HepG2 (cell line): ENCODE results near the gene FLOT2. TPM values are rescaled to one million over a fixed set of nuclear protein-coding genes. Genes with fewer than 3 reads are reported as not detected.
A peak's percentile ranks its signal among the peaks of the same experiment; 100 is the strongest.

ENCODE experiments used
- ATAC-seq: fragments of 200-7000 bp; cut with Tn5 transposase; 3 replicates; pipeline ENCODE4 v1.9.1; 2020; ENCODE audit warnings: mild to moderate bottlenecking, moderate library complexity
- BruUV-seq: library from RNA; stranded (reverse); fragments of 400-500 nt; replicated peaks from 2 replicates; lab custom pipeline; 2021; lab: Mats Ljungman, UMichigan
- CTCF ChIA-PET: fragments of 300-600 bp; formaldehyde crosslinking; extraction: SDS; loops from one replicate; lab custom pipeline; 2021; ENCODE audit warnings: low total read pairs, inconsistent platforms, low intra/inter-chr PET ratio; lab: Yijun Ruan, JAX
- POLR2A ChIA-PET: fragments of 350-600 bp; sonication (Branson Sonifier 250); formaldehyde crosslinking; loops from one replicate; lab custom pipeline; 2020; ENCODE audit warnings: antibody characterized with exemption, inconsistent platforms; lab: Yijun Ruan, JAX
- DNase-seq: peaks from one replicate; pipeline ENCODE4 v3.0.0-alpha.2; 2015; ENCODE audit warnings: low spot score
- FAIRE-seq: peaks from 3 replicates; lab custom pipeline; 2011; peaks lifted over from hg19 to GRCh38; lab: Jason Lieb, UNC
- H2AFZ ChIP-seq: one replicate; pipeline ENCODE4 v1.6.1; 2011; ENCODE audit warnings: low read length, inconsistent platforms
- H3K27ac ChIP-seq: fragments of 300-600 bp; 3 replicates; pipeline ENCODE4 v1.8.0; 2011; ENCODE audit warnings: mixed run types, mild to moderate bottlenecking, mixed read lengths, low read length, inconsistent platforms; ENCODE audit not compliant: insufficient read depth; ENCODE audit errors: extremely low read length
- H3K27me3 ChIP-seq, 2 experiments: fragments of 200-600 bp in 1 of 2; 2 replicates in 1 of 2; 3 replicates in 1 of 2; pipeline versions ENCODE4 v1.6.0 to v1.8.0; 2011; ENCODE audit warnings: low read length in 2 of 2, mild to moderate bottlenecking in 2 of 2, moderate library complexity in 2 of 2, inconsistent platforms in 1 of 2; ENCODE audit not compliant: insufficient read depth in 2 of 2, control insufficient read depth in 1 of 2
- H3K36me3 ChIP-seq, 2 experiments: fragments of 200-600 bp in 1 of 2; replicated peaks in 1 of 2; 2 replicates in 1 of 2; 3 replicates in 1 of 2; pipeline versions ENCODE4 v1.5.1 to v1.8.0; 2011; ENCODE audit warnings: low read length in 2 of 2, inconsistent platforms in 1 of 2; ENCODE audit not compliant: insufficient read depth in 2 of 2, control insufficient read depth in 1 of 2
- H3K4me1 ChIP-seq: 2 replicates; pipeline ENCODE4 v1.5.1; 2012; ENCODE audit warnings: low read length, inconsistent platforms; ENCODE audit not compliant: insufficient read depth
- H3K4me2 ChIP-seq: 2 replicates; pipeline ENCODE4 v1.6.0; 2011; ENCODE audit warnings: low read depth, low read length, inconsistent platforms
- H3K4me3 ChIP-seq, 3 experiments: fragments of 200-600 bp in 1 of 3; sonication (generic), shearing (Covaris generic) in 1 of 3; replicated peaks in 1 of 3; 2 replicates each; pipeline ENCODE4 v1.5.1; 2011 to 2016; ENCODE audit warnings: low read length in 3 of 3, inconsistent platforms in 2 of 3, low read depth in 2 of 3, mild to moderate bottlenecking in 2 of 3, control low read depth in 1 of 3, mixed read lengths in 1 of 3; ENCODE audit not compliant: insufficient read depth in 1 of 3
- H3K79me2 ChIP-seq: one replicate; pipeline ENCODE4 v1.6.1; 2011; ENCODE audit warnings: low read length, inconsistent platforms; ENCODE audit not compliant: insufficient read depth
- H3K9ac ChIP-seq: 2 replicates; pipeline ENCODE4 v1.6.0; 2011; ENCODE audit warnings: mild to moderate bottlenecking, low read depth, low read length, inconsistent platforms; ENCODE audit not compliant: insufficient read depth
- H3K9me3 ChIP-seq: 2 replicates; pipeline ENCODE4 v1.5.1; 2012; ENCODE audit warnings: mild to moderate bottlenecking, low read length
- H4K20me1 ChIP-seq: 2 replicates; pipeline ENCODE4 v1.6.0; 2011; ENCODE audit warnings: inconsistent platforms, mild to moderate bottlenecking, low read length, moderate library complexity; ENCODE audit not compliant: insufficient read depth
- ATF1 ChIP-seq: IDR thresholded peaks from 2 replicates; pipeline ENCODE4 v1.6.1; 2016; ENCODE audit warnings: mild to moderate bottlenecking, control low read depth
- FOXA1 ChIP-seq, 2 experiments: fragments of 450-650 bp in 1 of 2; sonication (generic) in 1 of 2; formaldehyde crosslinking in 1 of 2; IDR thresholded peaks; 2 replicates each; pipeline versions ENCODE4 v1.4.0 to v1.6.1; 2016 to 2020; ENCODE audit warnings: missing genetic modification reagents in 1 of 2
- NCOA5 ChIP-seq: sonication (generic); formaldehyde crosslinking; IDR thresholded peaks from 2 replicates; pipeline ENCODE4 v1.4.0; 2020; ENCODE audit warnings: missing genetic modification reagents
- REL ChIP-seq: sonication (generic); formaldehyde crosslinking; conservative IDR thresholded peaks from 2 replicates; pipeline ENCODE4 v1.8.0; 2022; ENCODE audit warnings: mild to moderate bottlenecking, missing genetic modification reagents, moderate library complexity
- TMF1 ChIP-seq: sonication (generic); formaldehyde crosslinking; IDR thresholded peaks from 2 replicates; pipeline ENCODE4 v1.8.1; 2022; ENCODE audit warnings: low read depth, missing genetic modification reagents
- TOPORS ChIP-seq: sonication (generic); formaldehyde crosslinking; IDR thresholded peaks from 2 replicates; pipeline ENCODE4 v1.8.0; 2023; ENCODE audit warnings: mild to moderate bottlenecking, missing genetic modification reagents
- ZFP82 ChIP-seq: sonication (generic); formaldehyde crosslinking; IDR thresholded peaks from 2 replicates; pipeline ENCODE4 v1.5.1; 2020; ENCODE audit warnings: mild to moderate bottlenecking, missing genetic modification reagents, borderline replicate concordance
- ZNF160 ChIP-seq: sonication (generic); formaldehyde crosslinking; IDR thresholded peaks from 2 replicates; pipeline ENCODE4 v1.8.0; 2022; ENCODE audit warnings: mild to moderate bottlenecking, inconsistent platforms, missing genetic modification reagents
- ZNF557 ChIP-seq: sonication (generic); formaldehyde crosslinking; IDR thresholded peaks from 2 replicates; pipeline ENCODE4 v1.4.0; 2020; ENCODE audit warnings: missing genetic modification reagents
- ZNF780A ChIP-seq: sonication (generic); formaldehyde crosslinking; IDR thresholded peaks from 2 replicates; pipeline ENCODE4 v1.8.0; 2022; ENCODE audit warnings: mild to moderate bottlenecking, missing genetic modification reagents, moderate library complexity
- ZZZ3 ChIP-seq: sonication (generic); formaldehyde crosslinking; IDR thresholded peaks from 2 replicates; pipeline ENCODE4 v1.4.0; 2020; ENCODE audit warnings: missing genetic modification reagents, mild to moderate bottlenecking, borderline replicate concordance
- WGBS: methylation state at CpG from one replicate; pipeline ENCODE4 v1.1.6; 2017; ENCODE audit warnings: low lambda C conversion rate; 5-methylcytosine and 5-hydroxymethylcytosine counted together
- in situ Hi-C: cut with HindIII; loops from 2 replicates; pipeline ENCODE4 v1.10.0; 2017; ENCODE audit warnings: low pct_unique_long_range_greater_than_20kb; ENCODE audit not compliant: extremely low pct_ligation_motif_present
- intact Hi-C: fragments of 100-400 bp; cut with micrococcal nuclease; formaldehyde crosslinking; loops from one replicate; pipeline ENCODE4 v1.10.0; 2022; ENCODE audit not compliant: unreplicated experiment
- polyA plus RNA-seq, 8 experiments: library from polyadenylated mRNA; depleted of rRNA in 3 of 8; stranded (reverse) in 7 of 8; unstranded in 1 of 8; fragments of >200 nt; fragmentation: Illumina TruSeq in 4 of 8; extraction: Trizol in 4 of 8; gene quantifications; 2 replicates each; pipeline versions ENCODE4 v1.2.1 to v1.2.3, GENCODE V29; 2011 to 2016; ENCODE audit warnings: low read depth in 4 of 8, missing spikeins in 1 of 8, mixed read lengths in 1 of 8; ENCODE audit not compliant: insufficient read depth in 1 of 8
- total RNA-seq, 5 experiments: library from RNA; depleted of rRNA; stranded (reverse); fragments of >200 nt; fragmentation: Illumina TruSeq; extraction: Trizol; gene quantifications; 2 replicates each; pipeline ENCODE4 v1.2.3, GENCODE V29; 2016; ENCODE audit warnings: low read depth in 1 of 5
- TF ChIP-seq, protein P1 (sequence below): sonication (generic); formaldehyde crosslinking; IDR thresholded peaks from 2 replicates; pipeline ENCODE4 v1.4.0; 2020; ENCODE audit warnings: missing genetic modification reagents, borderline replicate concordance
- TF ChIP-seq, protein P2 (sequence below): sonication (generic); formaldehyde crosslinking; IDR thresholded peaks from 2 replicates; pipeline ENCODE4 v1.8.1; 2023; ENCODE audit warnings: mild to moderate bottlenecking, moderate library complexity, missing genetic modification reagents
- TF ChIP-seq, protein P3 (sequence below): sonication (generic); formaldehyde crosslinking; IDR thresholded peaks from 2 replicates; pipeline ENCODE4 v1.5.1; 2020; ENCODE audit warnings: mild to moderate bottlenecking, moderate library complexity, missing genetic modification reagents
- TF ChIP-seq, protein P4 (sequence below): sonication (generic); formaldehyde crosslinking; IDR thresholded peaks from 2 replicates; pipeline ENCODE4 v1.4.0; 2020; ENCODE audit warnings: missing genetic modification reagents

Gene FLOT2
- total and polyA plus RNA-seq, 2 of the 13 experiments (the other 11 are each of a cell fraction or from before 2014, with no cell fraction given) = 54.3 to 54.5 TPM

DNA sequence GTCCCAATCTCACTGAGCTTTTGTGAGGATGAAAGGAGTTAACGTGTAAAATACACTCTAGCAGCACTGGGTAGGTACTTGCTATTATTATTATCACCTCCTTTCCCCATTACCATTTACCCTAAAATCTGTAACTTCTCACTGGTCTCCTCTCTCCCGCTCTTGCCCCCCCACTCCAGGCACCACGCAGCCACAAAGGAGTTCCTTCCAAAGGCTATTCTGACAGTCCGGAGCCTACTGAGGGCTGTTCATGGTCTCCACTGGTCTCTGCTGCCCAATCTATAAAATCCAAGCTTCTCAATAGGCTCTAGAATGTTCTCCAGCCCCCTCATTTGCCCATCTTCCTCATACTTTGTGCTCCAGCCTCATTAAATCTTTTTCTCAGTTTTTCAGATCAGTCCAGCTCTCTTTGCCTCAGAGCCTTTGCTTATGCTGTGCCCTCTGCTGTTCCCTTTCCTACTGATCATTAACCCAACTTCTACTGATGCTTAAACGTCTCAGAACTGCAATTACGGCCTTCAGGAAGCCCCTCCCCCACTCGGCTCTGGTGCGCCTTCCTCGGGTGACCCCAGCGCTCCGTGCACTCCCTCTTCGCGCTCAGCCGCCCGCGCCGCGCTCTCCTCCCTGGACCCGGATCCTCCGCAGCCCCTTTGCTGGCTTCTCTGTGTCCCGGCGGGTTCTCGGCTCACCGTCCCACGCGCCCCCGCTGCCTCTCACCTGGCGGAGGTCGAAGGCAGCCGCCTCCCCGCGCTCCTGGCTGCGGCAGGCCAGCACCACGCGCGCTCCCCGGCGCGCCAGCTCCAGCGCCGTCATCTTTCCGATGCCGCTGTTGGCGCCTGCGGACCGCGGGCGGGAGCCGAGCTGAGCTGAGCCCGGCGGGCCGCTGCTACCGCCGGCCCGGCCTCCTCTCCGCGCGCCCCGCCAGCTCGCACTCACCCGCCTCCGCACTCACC lies 4.6 kb upstream of the FLOT2 start:
- peak overlapping the region; percentile 43 for H2AFZ ChIP-seq
- intact Hi-C loops = loop anchor here (2.0 kb wide), 1 partner anchor 15 kb away; no protein-coding TSS in a partner anchor
- BruUV-seq = TSS peak; percentile 21
- WGBS = 2% methylated on average over 32 of the region's 62 CpGs
- ChIA-PET POLR2A (interaction anchor here (0.9 to 2.3 kb wide), 11 partner anchors 10 to 183 kb away, joined by 3 to 7 read pairs (median 5); partner anchors contain the start of genes FAM222B, PHF12 and RPL23A), CTCF (interaction anchor here (0.6 to 3.6 kb wide), 7 partner anchors 14 to 175 kb away, joined by 3 to 36 read pairs (median 4); partner anchors contain the start of gene ERAL1)
- H4K20me1 ChIP-seq = no peaks in the 10 kb centered on the region
- peak overlapping the region; percentile 73 for H3K27ac ChIP-seq
- H3K4me3 ChIP-seq = peak overlapping the region; percentile 63 to 89 (median 85)
- peaks cover 7% of the 10 kb centered on the region for H3K79me2 ChIP-seq
- ATAC-seq = peak; percentile 61
- H3K9ac ChIP-seq = peak overlapping the region; percentile 81
- FAIRE-seq = no peak
- DNase-seq = no peak
- peaks cover 32% of the 10 kb centered on the region for H3K4me1 ChIP-seq
- H3K36me3 ChIP-seq = peaks cover 4 to 20% of the 10 kb centered on the region in 2 experiments; a peak in 3 of 5 replicates
- in situ Hi-C loops = no loop called here
- H3K4me2 ChIP-seq = peak overlapping the region; percentile 95
- H3K9me3 ChIP-seq = no peaks in the 10 kb centered on the region
- H3K27me3 ChIP-seq = no peaks in the 10 kb centered on the region; a peak in 1 of 5 replicates
- no peak for TF ChIP-seq ATF1 (CRISPR knock-in tag)
- TF ChIP-seq, protein P1, sequence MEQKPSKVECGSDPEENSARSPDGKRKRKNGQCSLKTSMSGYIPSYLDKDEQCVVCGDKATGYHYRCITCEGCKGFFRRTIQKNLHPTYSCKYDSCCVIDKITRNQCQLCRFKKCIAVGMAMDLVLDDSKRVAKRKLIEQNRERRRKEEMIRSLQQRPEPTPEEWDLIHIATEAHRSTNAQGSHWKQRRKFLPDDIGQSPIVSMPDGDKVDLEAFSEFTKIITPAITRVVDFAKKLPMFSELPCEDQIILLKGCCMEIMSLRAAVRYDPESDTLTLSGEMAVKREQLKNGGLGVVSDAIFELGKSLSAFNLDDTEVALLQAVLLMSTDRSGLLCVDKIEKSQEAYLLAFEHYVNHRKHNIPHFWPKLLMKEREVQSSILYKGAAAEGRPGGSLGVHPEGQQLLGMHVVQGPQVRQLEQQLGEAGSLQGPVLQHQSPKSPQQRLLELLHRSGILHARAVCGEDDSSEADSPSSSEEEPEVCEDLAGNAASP (CRISPR knock-in tag) = peak; percentile 49; the same call in 1 of the 2 replicates
- TF ChIP-seq FOXA1 (IDR thresholded peaks at IDR 0.05) = no peak
- TF ChIP-seq FOXA1 (CRISPR knock-in tag; IDR thresholded peaks at IDR 0.05) = no peak
- no peak for TF ChIP-seq ZNF780A (CRISPR knock-in tag)
- 0 out of 2 replicates have a peak, but pooled peaks have one; percentile 16 for TF ChIP-seq ZNF160
- no peak for TF ChIP-seq ZZZ3
- TF ChIP-seq, protein P2, sequence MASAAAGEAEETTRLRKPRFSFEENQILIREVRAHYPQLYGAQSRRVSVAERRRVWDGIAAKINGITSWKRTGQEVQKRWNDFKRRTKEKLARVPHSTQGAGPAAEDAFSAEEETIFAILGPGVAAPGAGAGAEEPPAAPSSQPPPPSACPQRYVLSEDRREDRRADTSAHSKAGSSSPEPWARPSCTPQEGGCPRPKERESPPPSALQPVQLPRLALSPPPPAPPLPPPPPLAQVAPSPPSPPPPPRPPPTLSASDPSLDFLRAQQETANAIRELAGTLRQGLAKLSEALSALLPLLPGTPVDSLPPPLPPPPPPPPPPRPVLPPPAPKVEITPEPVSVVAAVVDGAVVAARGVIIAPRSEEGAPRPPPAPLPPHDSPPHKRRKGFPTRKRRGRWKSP (CRISPR knock-in tag) = peak; percentile 86
- TF ChIP-seq TOPORS (CRISPR knock-in tag) = peak; percentile 83; the same call in 1 of the 2 replicates
- TF ChIP-seq NCOA5 (CRISPR knock-in tag) = no peak
- TF ChIP-seq ZFP82 = 0 out of 2 replicates have a peak, but pooled peaks have one; percentile 59
- 0 out of 2 replicates have a peak, but pooled peaks have one; percentile 2 for TF ChIP-seq REL (CRISPR knock-in tag)
- TF ChIP-seq, protein P3, sequence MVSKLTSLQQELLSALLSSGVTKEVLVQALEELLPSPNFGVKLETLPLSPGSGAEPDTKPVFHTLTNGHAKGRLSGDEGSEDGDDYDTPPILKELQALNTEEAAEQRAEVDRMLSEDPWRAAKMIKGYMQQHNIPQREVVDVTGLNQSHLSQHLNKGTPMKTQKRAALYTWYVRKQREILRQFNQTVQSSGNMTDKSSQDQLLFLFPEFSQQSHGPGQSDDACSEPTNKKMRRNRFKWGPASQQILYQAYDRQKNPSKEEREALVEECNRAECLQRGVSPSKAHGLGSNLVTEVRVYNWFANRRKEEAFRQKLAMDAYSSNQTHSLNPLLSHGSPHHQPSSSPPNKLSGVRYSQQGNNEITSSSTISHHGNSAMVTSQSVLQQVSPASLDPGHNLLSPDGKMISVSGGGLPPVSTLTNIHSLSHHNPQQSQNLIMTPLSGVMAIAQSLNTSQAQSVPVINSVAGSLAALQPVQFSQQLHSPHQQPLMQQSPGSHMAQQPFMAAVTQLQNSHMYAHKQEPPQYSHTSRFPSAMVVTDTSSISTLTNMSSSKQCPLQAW = peak; percentile 29; the same call in 1 of the 2 replicates
- TF ChIP-seq, protein P4, sequence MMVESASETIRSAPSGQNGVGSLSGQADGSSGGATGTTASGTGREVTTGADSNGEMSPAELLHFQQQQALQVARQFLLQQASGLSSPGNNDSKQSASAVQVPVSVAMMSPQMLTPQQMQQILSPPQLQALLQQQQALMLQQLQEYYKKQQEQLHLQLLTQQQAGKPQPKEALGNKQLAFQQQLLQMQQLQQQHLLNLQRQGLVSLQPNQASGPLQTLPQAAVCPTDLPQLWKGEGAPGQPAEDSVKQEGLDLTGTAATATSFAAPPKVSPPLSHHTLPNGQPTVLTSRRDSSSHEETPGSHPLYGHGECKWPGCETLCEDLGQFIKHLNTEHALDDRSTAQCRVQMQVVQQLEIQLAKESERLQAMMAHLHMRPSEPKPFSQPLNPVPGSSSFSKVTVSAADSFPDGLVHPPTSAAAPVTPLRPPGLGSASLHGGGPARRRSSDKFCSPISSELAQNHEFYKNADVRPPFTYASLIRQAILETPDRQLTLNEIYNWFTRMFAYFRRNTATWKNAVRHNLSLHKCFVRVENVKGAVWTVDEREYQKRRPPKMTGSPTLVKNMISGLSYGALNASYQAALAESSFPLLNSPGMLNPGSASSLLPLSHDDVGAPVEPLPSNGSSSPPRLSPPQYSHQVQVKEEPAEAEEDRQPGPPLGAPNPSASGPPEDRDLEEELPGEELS = 0 out of 2 replicates have a peak, but pooled peaks have one; percentile 17
- TF ChIP-seq ZNF557 (CRISPR knock-in tag) = no peak
- no peak for TF ChIP-seq TMF1 (CRISPR knock-in tag)
